ENCODE data around the gene ROBO4. TPM values are rescaled to one million over a fixed set of nuclear protein-coding genes. Genes with fewer than 3 reads are reported as not detected.

The ROBO4 gene
- total RNA-seq, 1 experiment from 2014 or later, result 1.6 TPM

- CTCF ChIA-PET, result interaction anchor here (1.1 kb wide), 1 partner anchor 26 kb away, joined by 3 read pairs; no protein-coding TSS in a partner anchor
Measured at GRCh38 chr11:124902616-124903015, 5.0 kb upstream of the ROBO4 start.

GRCh38 chr11:124900464-124900863, 2.8 kb upstream of the ROBO4 start:
- Histone ChIP-seq H3K4me2 (ENCODE audit: low read length) (peak overlapping the region; percentile 71), H2AFZ (ENCODE audit: low read length) (peak overlapping the region; percentile 21; the same call in 1 of the 2 replicates), H3K4me3 (ENCODE audit: low read length) (peak overlapping the region; percentile 41; the same call in 1 of the 2 replicates), H3K9ac (ENCODE audit: low read length) (peak overlapping the region; percentile 58), H3K9me2 (replicated peaks; ENCODE audit: low read length) (no peaks in the 10 kb centered on the region), H3F3A (ENCODE audit: low read length, unreplicated experiment) (peaks cover 15% of the 10 kb centered on the region), H3K4me1 (ENCODE audit: insufficient read depth, low read length) (peaks cover 73% of the 10 kb centered on the region), H3K79me2 (ENCODE audit: low read length) (0 out of 2 replicates have a peak, but pooled peaks cover 4% of the 10 kb centered on the region), H4K20me1 (ENCODE audit: low read length) (no peaks in the 10 kb centered on the region), H3K27ac (ENCODE audit: low read length) (peak overlapping the region; percentile 88), H3K36me3 (ENCODE audit: low read depth, low read length) (no peaks in the 10 kb centered on the region), H3K9me3 (ENCODE audit: low read length) (no peaks in the 10 kb centered on the region), H3K27me3 (ENCODE audit: low read length) (no peaks in the 10 kb centered on the region)
- DNase-seq (peak; percentile 98), ATAC-seq (peak; percentile 60)
- CTCF ChIA-PET, result interaction anchor here (1.5 kb wide), 1 partner anchor 24 kb away, joined by 9 read pairs; no protein-coding TSS in a partner anchor
- BruUV-seq (replicated peaks), result no TSS peak
- intact Hi-C loops (cut with micrococcal nuclease), result loop anchor here (1.0 kb wide), 1 partner anchor 54 kb away; the partner anchor contains the start of gene CCDC15
- TF ChIP-seq EZH2phosphoT487 (IDR thresholded peaks at IDR 0.05; ENCODE audit: borderline replicate concordance, low read length), result no peak
- no peak for TF ChIP-seq EZH2 (IDR thresholded peaks at IDR 0.05; ENCODE audit: low read length, unreplicated experiment)
- TF ChIP-seq CTCF (conservative IDR thresholded peaks at IDR 0.05; ENCODE audit: low read depth, low read length), result no peak
- POLR2A ChIA-PET (ENCODE audit: unreplicated experiment), result interaction anchor here (0.5 to 1.4 kb wide), 7 partner anchors 53 to 1455 kb away, joined by 3 to 6 read pairs (median 4); partner anchors contain the start of genes CCDC15 and ST3GAL4

More at GRCh38 chr11:124902616-124903015, 5.0 kb upstream of the ROBO4 start:
- Histone ChIP-seq H3K9me2 (replicated peaks; ENCODE audit: low read length) (no peaks in the 10 kb centered on the region), H3K36me3 (ENCODE audit: low read depth, low read length) (no peaks in the 10 kb centered on the region), H3K4me3 (ENCODE audit: low read length) (no peak overlapping the region), H3K27ac (ENCODE audit: low read length) (no peak overlapping the region), H3K4me2 (ENCODE audit: low read length) (0 out of 2 replicates have a peak overlapping the region, but pooled peaks have one; percentile 2), H3K4me1 (ENCODE audit: insufficient read depth, low read length) (peaks cover 56% of the 10 kb centered on the region), H3F3A (ENCODE audit: low read length, unreplicated experiment) (peaks cover 12% of the 10 kb centered on the region), H3K27me3 (ENCODE audit: low read length) (no peaks in the 10 kb centered on the region), H3K9ac (ENCODE audit: low read length) (no peak overlapping the region), H3K9me3 (ENCODE audit: low read length) (no peaks in the 10 kb centered on the region), H2AFZ (ENCODE audit: low read length) (no peak overlapping the region), H3K79me2 (ENCODE audit: low read length) (0 out of 2 replicates have a peak, but pooled peaks cover 4% of the 10 kb centered on the region), H4K20me1 (ENCODE audit: low read length) (no peaks in the 10 kb centered on the region)
- ATAC-seq, result no peak
- no TSS peak for BruUV-seq (replicated peaks)
- intact Hi-C loops (cut with micrococcal nuclease), result no loop called here
- TF ChIP-seq EZH2 (IDR thresholded peaks at IDR 0.05; ENCODE audit: low read length, unreplicated experiment) (no peak), CTCF (conservative IDR thresholded peaks at IDR 0.05; ENCODE audit: low read depth, low read length) (no peak), EZH2phosphoT487 (IDR thresholded peaks at IDR 0.05; ENCODE audit: borderline replicate concordance, low read length) (no peak)
- DNase-seq, result peak; percentile 53
- POLR2A ChIA-PET (ENCODE audit: unreplicated experiment), result interaction anchor here (1.3 kb wide), 1 partner anchor 51 kb away, joined by 7 read pairs; the partner anchor contains the start of gene CCDC15
